ENCODE data around the gene HADHB.
"Not testable (repeated sequence)": the region's sequence is repeated elsewhere in the genome, so short reads cannot be mapped to it uniquely, and the experiment has no call there.

Gene HADHB

GRCh38 chr2:26331321-26331720, 86.6 kb downstream of the HADHB start:
- DNase-seq = not testable (repeated sequence)

DNA sequence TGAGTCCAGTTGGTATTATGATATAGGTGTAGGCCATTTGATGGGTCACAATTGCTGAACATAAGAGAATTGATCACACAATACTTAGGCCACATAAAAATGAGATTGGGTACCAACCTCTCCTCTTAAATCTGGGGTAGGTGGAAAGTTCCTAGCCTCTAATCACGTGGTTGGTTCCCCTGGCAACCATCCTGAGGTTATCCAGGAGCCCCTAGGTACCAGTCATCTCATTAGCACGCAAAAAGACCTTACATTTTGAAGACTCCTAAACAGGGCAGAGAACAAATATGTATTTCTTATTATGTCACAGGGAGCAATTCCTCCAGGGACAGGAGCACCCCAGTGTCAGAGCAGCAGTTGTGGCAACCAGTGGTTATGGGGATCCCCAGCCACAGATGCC, 88.6 kb downstream of the HADHB start:
- no peak for DNase-seq

DNA sequence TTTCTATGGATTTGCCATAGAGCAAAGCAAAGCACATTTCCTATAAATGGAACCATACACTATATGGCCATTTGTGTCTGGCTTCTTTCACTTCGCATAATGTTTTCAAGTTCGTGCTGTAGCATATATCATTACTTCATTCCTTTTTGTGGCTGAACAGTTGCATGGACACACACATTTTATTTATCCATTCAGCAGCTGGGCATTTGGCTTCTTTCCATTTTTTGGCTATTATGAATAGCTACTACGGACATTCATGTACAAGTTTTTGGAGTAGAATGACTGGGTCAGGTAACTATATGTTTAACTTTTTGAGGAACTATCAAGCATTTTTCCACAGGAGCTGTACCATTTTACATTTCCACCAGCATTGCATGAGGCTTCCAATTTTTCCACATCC, 90.5 kb downstream of the HADHB start:
- DNase-seq = no peak

GRCh38 chr2:26336719-26337118, 92.0 kb downstream of the HADHB start:
- DNase-seq = no peak

DNA sequence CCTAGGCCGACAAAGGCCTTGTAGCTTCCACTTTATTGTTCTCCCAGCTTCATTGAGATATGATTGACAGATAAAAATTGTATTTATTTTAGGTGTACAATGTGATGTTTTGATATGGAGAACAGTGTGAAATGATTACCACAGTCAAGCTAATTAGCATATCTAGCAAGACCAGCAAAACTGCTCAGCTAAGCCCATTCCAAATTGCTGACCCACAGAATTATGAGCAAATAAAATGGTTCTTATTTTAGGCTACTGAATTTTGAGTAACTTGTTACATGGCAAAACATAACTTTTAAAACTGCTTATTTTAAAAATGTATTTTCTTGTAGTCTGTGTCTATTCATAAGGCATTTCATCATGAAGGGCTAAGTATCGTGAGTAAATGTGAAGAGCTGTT, 92.6 kb downstream of the HADHB start:
- DNase-seq = no peak

Measured in stimulated activated CD4-positive, alpha-beta T cell treated with anti-CD3 and anti-CD28 coated beads, Interleukin-4, amount 100 ng/mL, for 24 hours (primary cell).